Type B pancreatic cell (in vitro differentiated cells): Measurements from ENCODE around the gene PCSK1N. TPM values are rescaled to one million over a fixed set of nuclear protein-coding genes. Genes with fewer than 3 reads are reported as not detected.

Source experiments
- DNase-seq: peaks from one replicate; pipeline ENCODE4 v3.0.0; 2021; ENCODE audit warnings: mixed read lengths; ENCODE audit not compliant: unreplicated experiment; ENCODE audit errors: extremely low spot score
- H3K27ac Mint-ChIP-seq: 2 replicates; pipeline ENCODE4 v1.8.0; 2021; ENCODE audit warnings: mild to moderate bottlenecking, mixed read lengths
- H3K27me3 Mint-ChIP-seq: 2 replicates; pipeline ENCODE4 v1.8.0; 2021; ENCODE audit warnings: mixed read lengths
- H3K36me3 Mint-ChIP-seq: 2 replicates; pipeline ENCODE4 v1.8.0; 2021; ENCODE audit warnings: mixed read lengths
- H3K4me1 Mint-ChIP-seq: one replicate; pipeline ENCODE4 v1.8.0; 2021; ENCODE audit warnings: mixed read lengths; ENCODE audit not compliant: unreplicated experiment
- H3K4me3 Mint-ChIP-seq: 2 replicates; pipeline ENCODE4 v1.8.0; 2021; ENCODE audit warnings: mild to moderate bottlenecking, mixed read lengths
- H3K9me3 Mint-ChIP-seq: 2 replicates; pipeline ENCODE4 v1.8.0; 2021; ENCODE audit warnings: mixed read lengths
- total RNA-seq: library from RNA; stranded (reverse); gene quantifications from 2 replicates; pipeline ENCODE4 v1.2.1, GENCODE V29; 2021; ENCODE audit warnings: low replicate concordance
- TF ChIP-seq, protein P1 (sequence below): fragments of 200-600 bp; sonication (generic); conservative IDR thresholded peaks from 2 replicates; pipeline ENCODE4 v1.5.0; 2021; ENCODE audit warnings: antibody characterized with exemption, mild to moderate bottlenecking

PCSK1N gene
- total RNA-seq, 1 donor from 2014 or later: 109 TPM

DNA sequence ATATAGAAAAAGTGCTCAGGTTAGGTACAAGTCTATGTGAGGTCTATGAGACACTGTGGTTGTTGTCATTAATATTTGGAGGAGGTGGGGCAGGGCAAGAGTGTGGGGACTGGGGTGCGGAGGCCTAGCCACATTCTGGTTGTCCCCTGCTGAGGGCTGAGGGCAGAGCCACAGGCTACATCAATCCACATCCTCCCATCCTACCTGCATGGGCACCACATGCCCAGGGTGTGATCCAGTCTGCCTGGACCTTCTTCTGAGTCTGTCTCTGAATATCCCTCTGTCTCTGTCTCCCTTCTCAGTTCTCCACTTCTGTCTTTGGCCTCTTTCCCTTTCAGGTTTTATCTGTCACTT lies 50.2 kb downstream of the PCSK1N start:
- Mint-ChIP-seq H3K4me3 (no peak overlapping the region), H3K4me1 (no peaks in the 10 kb centered on the region), H3K27ac (no peak overlapping the region), H3K27me3 (peaks cover 17% of the 10 kb centered on the region), H3K36me3 (no peaks in the 10 kb centered on the region), H3K9me3 (no peaks in the 10 kb centered on the region)
- DNase-seq: no peak
- TF ChIP-seq, protein P1, sequence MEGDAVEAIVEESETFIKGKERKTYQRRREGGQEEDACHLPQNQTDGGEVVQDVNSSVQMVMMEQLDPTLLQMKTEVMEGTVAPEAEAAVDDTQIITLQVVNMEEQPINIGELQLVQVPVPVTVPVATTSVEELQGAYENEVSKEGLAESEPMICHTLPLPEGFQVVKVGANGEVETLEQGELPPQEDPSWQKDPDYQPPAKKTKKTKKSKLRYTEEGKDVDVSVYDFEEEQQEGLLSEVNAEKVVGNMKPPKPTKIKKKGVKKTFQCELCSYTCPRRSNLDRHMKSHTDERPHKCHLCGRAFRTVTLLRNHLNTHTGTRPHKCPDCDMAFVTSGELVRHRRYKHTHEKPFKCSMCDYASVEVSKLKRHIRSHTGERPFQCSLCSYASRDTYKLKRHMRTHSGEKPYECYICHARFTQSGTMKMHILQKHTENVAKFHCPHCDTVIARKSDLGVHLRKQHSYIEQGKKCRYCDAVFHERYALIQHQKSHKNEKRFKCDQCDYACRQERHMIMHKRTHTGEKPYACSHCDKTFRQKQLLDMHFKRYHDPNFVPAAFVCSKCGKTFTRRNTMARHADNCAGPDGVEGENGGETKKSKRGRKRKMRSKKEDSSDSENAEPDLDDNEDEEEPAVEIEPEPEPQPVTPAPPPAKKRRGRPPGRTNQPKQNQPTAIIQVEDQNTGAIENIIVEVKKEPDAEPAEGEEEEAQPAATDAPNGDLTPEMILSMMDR: no peak

DNA sequence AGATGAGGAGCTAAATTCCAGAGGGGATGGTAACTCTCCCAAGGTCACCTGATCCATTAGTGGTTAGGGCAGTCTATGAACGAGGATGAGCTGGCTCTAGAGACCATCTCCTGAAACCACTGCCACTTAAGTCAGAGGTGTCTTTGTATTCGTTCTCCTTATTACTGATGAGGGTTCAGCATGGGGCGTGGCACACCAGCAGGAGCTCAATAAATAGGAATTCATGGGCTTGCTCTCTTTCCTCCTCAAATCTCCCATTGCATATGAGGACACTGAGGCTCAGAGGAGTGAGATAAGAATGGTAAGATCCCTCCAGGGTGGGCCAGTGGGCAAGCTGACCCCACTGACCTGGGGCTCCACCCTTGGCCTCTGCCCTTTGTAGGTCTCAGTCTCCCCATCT lies 50.7 kb downstream of the PCSK1N start:
- Mint-ChIP-seq H3K4me3 (no peak overlapping the region), H3K4me1 (no peaks in the 10 kb centered on the region), H3K36me3 (no peaks in the 10 kb centered on the region), H3K9me3 (no peaks in the 10 kb centered on the region), H3K27me3 (peaks cover 17% of the 10 kb centered on the region), H3K27ac (no peak overlapping the region)
- no peak for DNase-seq
- TF ChIP-seq, protein P1: no peak

DNA sequence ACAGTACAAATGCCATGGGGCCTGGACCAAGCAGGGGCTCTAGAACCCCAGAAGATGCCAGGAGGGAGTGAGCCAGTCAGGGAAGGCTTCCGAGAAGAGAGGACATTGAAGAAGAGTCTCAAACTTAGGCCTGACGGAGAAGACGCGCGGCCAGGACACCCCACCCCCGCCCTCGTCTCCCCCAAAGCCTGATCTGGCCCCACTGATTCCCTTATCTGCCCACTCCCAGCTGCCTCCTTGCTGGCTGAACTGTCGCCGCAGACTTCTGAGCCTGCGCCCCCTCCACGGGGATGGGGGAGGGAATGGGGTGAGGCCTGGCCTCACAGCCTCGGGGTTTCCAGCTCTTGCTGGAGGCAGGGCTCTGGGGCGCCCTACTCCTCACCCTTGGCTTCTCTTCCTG lies 52.6 kb downstream of the PCSK1N start:
- TF ChIP-seq, protein P1: no peak
- Mint-ChIP-seq H3K4me3 (no peak overlapping the region), H3K4me1 (no peaks in the 10 kb centered on the region), H3K36me3 (no peaks in the 10 kb centered on the region), H3K9me3 (no peaks in the 10 kb centered on the region), H3K27ac (no peak overlapping the region), H3K27me3 (peaks cover 15% of the 10 kb centered on the region)
- no peak for DNase-seq

DNA sequence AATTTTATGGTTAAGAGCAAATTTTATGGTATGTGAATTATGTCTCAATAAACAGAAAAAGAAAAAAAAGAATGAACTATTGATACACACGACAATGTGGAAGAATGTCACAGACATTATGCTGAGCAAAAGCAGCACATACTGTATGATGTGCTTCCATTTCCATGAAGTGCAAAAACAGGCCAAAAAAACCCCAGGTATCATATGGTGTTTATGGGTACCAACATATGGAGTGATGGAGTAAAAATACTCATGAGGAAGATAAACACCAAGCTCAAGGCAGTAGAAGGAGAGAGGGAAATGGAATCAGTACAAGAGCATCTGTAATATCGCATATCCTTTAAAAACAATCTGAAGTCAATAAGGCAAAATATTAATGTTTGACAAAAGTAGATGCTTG lies 53.2 kb downstream of the PCSK1N start:
- Mint-ChIP-seq H3K4me1 (no peaks in the 10 kb centered on the region), H3K9me3 (no peaks in the 10 kb centered on the region), H3K4me3 (no peak overlapping the region), H3K27ac (no peak overlapping the region), H3K36me3 (no peaks in the 10 kb centered on the region), H3K27me3 (peaks cover 15% of the 10 kb centered on the region)
- TF ChIP-seq, protein P1: no peak
- no peak for DNase-seq

DNA sequence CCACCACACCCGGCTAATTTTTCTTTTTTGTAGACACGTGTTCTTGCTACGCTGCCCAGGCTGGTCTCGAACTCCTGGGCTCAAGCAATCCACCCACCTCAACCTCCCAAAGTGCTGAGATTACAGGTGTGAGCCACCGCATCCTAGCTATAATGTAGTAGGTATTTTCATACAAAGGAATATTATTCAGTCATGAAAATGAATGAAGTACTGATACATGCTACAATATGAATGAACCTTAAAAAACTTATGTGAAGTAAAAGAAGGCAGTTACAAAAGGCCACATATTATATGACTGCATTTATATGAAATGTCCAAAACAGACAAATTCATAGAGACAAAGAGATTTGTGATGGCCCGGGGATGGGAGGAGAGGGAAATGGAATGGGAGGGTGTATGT lies 53.7 kb downstream of the PCSK1N start:
- Mint-ChIP-seq H3K9me3 (no peaks in the 10 kb centered on the region), H3K27me3 (peaks cover 14% of the 10 kb centered on the region), H3K4me1 (no peaks in the 10 kb centered on the region), H3K4me3 (no peak overlapping the region), H3K27ac (no peak overlapping the region), H3K36me3 (no peaks in the 10 kb centered on the region)
- DNase-seq: no peak
- TF ChIP-seq, protein P1: no peak

Other genes starting within 250 kb of the PCSK1N start
- 80.2 and 96.1 TPM in 2 replicates for gene WDR13, start 238.1 kb downstream of the PCSK1N start, total RNA-seq
- gene WAS, start 151.8 kb downstream of the PCSK1N start, total RNA-seq: 0.62 and 0.82 TPM in 2 replicates
- 6.4 and 11.5 TPM in 2 replicates for gene SUV39H1, start 138.9 kb downstream of the PCSK1N start, total RNA-seq
- gene GLOD5, start 73.9 kb downstream of the PCSK1N start, total RNA-seq: not detected in 2 replicates
- gene GATA1, start 49.0 kb downstream of the PCSK1N start, total RNA-seq: not detected in 2 replicates
- gene HDAC6, start 33.5 kb downstream of the PCSK1N start, total RNA-seq: 104 and 151 TPM in 2 replicates
- 0.51 TPM in 1 of 2 replicates, not detected in the other for gene ERAS, start 9.1 kb downstream of the PCSK1N start, total RNA-seq
- 64.4 and 77.4 TPM in 2 replicates for gene TIMM17B, start 62.2 kb upstream of the PCSK1N start, total RNA-seq
- 58.6 and 77.9 TPM in 2 replicates for gene PQBP1, start 62.3 kb upstream of the PCSK1N start, total RNA-seq
- 33.3 and 79.0 TPM in 2 replicates for gene SLC35A2, start 76.0 kb upstream of the PCSK1N start, total RNA-seq
- gene PIM2, start 83.4 kb upstream of the PCSK1N start, total RNA-seq: 9.3 and 11.5 TPM in 2 replicates
- gene OTUD5, start 122.0 kb upstream of the PCSK1N start, total RNA-seq: 49.5 and 53.1 TPM in 2 replicates
- gene KCND1, start 136.2 kb upstream of the PCSK1N start, total RNA-seq: 3.0 and 3.8 TPM in 2 replicates
- gene GRIPAP1, start 166.7 kb upstream of the PCSK1N start, total RNA-seq: 43.3 and 54.7 TPM in 2 replicates
- gene TFE3, start 207.7 kb upstream of the PCSK1N start, total RNA-seq: 29.6 and 53.9 TPM in 2 replicates
- gene CCDC120, start 223.4 kb upstream of the PCSK1N start, total RNA-seq: 25.3 and 48.6 TPM in 2 replicates
- gene PRAF2, start 238.4 kb upstream of the PCSK1N start, total RNA-seq: 10.0 and 29.7 TPM in 2 replicates
- gene WDR45, start 244.3 kb upstream of the PCSK1N start, total RNA-seq: 45.5 and 53.3 TPM in 2 replicates